T-helper 2 cell treated with Interferon-gamma antibody and Interleukin-4, amounts not matched to agents 5 μg/mL and 100 μg/mL, for 36 hours (primary cell): Measurements from ENCODE around the gene SCD5.

Source experiments
- DNase-seq: peaks from one replicate; pipeline ENCODE4 v3.0.0; 2021; ENCODE audit warnings: low spot score
- H3K27ac Mint-ChIP-seq: one replicate; pipeline ENCODE4 v1.8.0; 2021; ENCODE audit warnings: mild to moderate bottlenecking, mixed read lengths
- H3K27me3 Mint-ChIP-seq: one replicate; pipeline ENCODE4 v1.8.0; 2021; ENCODE audit warnings: low read depth, mixed read lengths
- H3K36me3 Mint-ChIP-seq: one replicate; pipeline ENCODE4 v1.8.0; 2021; ENCODE audit warnings: low read depth, mixed read lengths
- H3K4me1 Mint-ChIP-seq: one replicate; pipeline ENCODE4 v1.8.0; 2021; ENCODE audit warnings: low read depth, mixed read lengths
- H3K4me3 Mint-ChIP-seq: one replicate; pipeline ENCODE4 v1.8.0; 2022; ENCODE audit warnings: mild to moderate bottlenecking, moderate library complexity, mixed read lengths
- H3K9me3 Mint-ChIP-seq: one replicate; pipeline ENCODE4 v1.8.0; 2021; ENCODE audit warnings: mixed read lengths

Gene SCD5

DNA sequence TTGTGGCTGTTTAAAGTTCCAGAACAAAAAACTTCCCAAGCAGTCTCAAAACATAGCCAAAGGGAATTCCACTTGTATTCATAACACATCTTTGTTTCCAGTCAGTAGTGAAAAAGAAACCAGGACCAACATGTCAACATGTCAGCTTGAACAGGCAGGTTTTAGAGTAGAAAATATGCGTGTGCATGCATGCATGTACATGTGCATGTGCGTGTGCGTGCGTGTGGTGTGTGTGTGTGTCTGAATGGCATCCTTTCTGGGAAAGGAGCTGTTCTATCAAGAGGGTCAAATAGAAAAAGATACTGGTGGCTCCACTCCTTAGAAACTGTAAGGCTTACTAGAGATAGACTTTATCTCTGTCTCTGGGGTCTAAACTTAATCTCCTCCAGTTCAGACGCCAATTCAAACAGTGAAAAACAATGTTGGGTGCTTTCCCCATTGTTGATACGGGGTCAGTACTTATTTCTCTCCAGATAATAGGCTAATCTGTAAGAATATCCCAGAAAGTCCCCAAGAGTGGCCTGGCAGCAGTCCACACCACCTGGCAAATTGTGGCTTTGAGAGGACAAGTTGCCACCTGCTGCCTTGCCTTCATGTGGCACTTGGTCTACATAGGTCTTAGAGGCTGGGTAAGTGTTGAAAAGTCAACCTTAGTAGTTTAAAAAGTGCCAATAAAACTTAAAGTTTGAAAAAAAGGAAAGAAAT, 110.4 kb downstream of the SCD5 start:
- Mint-ChIP-seq H3K4me3 (no peak overlapping the region), H3K9me3 (no peaks in the 10 kb centered on the region), H3K27me3 (peaks cover 8% of the 10 kb centered on the region), H3K36me3 (no peaks in the 10 kb centered on the region), H3K27ac (no peak overlapping the region), H3K4me1 (no peaks in the 10 kb centered on the region)
- DNase-seq = no peak

DNA sequence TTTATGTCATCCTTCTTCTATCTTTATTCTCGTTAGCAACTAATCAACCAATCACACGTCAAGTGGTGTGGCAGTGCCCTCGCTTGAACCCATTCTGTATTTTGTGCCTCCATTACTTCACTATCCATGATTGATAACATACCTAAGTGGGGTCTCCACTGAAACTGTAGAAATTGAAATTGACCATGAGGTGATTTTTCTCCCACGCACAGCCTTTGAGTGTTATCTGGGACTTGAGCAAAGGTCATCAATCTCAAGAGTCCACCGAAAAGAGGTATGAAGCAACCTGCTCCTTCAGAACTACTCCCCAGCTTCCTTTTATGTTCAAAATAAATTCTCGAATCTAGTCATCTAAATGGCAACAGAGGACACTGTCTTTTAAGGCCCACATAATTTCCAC, 111.1 kb downstream of the SCD5 start:
- Mint-ChIP-seq H3K27ac (no peak overlapping the region), H3K27me3 (peaks cover 8% of the 10 kb centered on the region), H3K4me3 (no peak overlapping the region), H3K4me1 (no peaks in the 10 kb centered on the region), H3K9me3 (no peaks in the 10 kb centered on the region), H3K36me3 (no peaks in the 10 kb centered on the region)
- no peak for DNase-seq

DNA sequence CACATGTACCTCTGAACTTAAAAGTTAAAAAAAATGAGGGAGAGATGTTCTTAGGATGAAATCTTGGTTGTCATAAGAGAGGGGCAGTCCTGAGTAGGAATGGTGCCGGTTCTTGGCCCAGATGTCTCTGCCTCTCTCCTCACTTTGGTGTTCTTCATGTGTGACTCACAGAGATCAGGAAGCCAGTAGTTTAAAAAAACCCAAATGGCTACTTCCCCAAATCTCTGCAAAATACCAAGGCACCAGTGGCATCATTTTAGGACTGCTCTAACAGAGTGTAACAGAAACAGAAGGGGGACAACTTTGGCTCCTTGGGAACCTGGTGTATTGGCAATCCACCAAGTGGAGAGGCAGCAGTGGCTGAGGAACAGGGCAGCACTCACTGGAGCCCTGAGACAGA, 116.8 kb downstream of the SCD5 start:
- H3K4me3 Mint-ChIP-seq = no peak overlapping the region
- DNase-seq = no peak
- peaks cover 2% of the 10 kb centered on the region for H3K27me3 Mint-ChIP-seq
- H3K27ac Mint-ChIP-seq = no peak overlapping the region
- no peaks in the 10 kb centered on the region for H3K9me3 Mint-ChIP-seq
- no peaks in the 10 kb centered on the region for H3K4me1 Mint-ChIP-seq
- no peaks in the 10 kb centered on the region for H3K36me3 Mint-ChIP-seq

DNA sequence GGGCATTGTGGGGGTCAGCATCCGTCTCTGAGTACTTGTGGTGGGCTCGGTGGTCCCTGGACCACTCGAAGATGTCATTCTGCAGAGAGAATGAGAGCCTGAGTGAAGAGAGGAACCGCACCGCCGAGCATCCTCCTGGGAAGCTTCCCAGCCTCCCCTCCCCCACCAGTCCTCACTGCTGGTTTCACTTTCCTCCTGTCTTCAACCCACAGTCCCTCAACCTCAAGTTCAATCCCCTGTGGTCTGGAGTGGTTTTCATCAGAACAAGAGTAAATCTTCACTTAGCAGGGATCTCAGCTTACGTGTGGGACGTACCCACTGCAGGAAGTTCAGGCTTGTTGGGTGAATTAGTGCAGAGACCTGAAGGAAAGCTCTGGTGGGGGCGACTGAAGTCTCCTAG, 117.8 kb downstream of the SCD5 start:
- Mint-ChIP-seq H3K4me1 (no peaks in the 10 kb centered on the region), H3K27me3 (peaks cover 2% of the 10 kb centered on the region), H3K36me3 (no peaks in the 10 kb centered on the region), H3K27ac (no peak overlapping the region), H3K9me3 (no peaks in the 10 kb centered on the region), H3K4me3 (no peak overlapping the region)
- DNase-seq = no peak

GRCh38 chr4:82679531-82679930, 119.1 kb downstream of the SCD5 start:
- Mint-ChIP-seq H3K36me3 (no peaks in the 10 kb centered on the region), H3K4me3 (no peak overlapping the region), H3K9me3 (no peaks in the 10 kb centered on the region), H3K27me3 (peaks cover 2% of the 10 kb centered on the region), H3K4me1 (no peaks in the 10 kb centered on the region), H3K27ac (no peak overlapping the region)
- DNase-seq = no peak

DNA sequence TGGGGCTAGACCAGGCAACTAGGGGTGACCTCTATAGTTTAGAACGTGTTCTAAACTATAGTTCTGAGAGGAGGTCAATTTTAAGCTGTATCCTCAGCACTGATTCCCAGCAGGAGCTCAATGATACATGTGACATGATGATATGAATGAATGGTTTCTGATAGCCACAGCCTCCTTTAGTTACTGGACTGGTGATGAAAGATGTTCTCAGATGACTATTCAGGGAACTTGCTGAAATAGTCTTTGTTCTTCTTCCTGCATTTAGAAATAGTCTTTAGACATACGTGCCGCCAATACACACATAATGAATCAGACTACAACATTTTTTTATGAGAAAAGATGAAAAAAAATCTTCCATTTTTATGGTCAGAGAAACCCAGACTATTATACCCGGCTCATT, 120.5 kb downstream of the SCD5 start:
- DNase-seq = no peak
- Mint-ChIP-seq H3K4me1 (no peaks in the 10 kb centered on the region), H3K27me3 (peaks cover 2% of the 10 kb centered on the region), H3K27ac (no peak overlapping the region), H3K36me3 (no peaks in the 10 kb centered on the region), H3K9me3 (no peaks in the 10 kb centered on the region), H3K4me3 (no peak overlapping the region)

DNA sequence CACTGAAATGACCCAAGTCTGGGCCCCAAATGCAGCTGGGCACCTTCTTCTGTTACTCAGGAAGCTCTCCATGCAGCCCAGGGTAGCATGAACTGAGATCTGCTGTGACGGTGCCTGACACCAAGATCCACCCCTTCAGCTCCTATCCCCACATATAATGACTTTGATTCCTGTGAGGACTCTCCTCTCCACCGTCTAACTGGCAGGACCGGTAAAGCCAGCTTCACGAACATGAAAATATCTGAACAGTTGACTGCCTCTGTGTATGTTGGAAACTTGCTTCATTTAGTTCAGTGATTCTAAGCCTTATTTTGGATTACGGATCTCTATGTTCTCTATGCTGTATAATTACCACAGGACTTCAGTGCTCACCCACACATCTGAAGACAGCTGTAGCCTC, 121.3 kb downstream of the SCD5 start:
- no peaks in the 10 kb centered on the region for H3K36me3 Mint-ChIP-seq
- no peak overlapping the region for H3K27ac Mint-ChIP-seq
- no peaks in the 10 kb centered on the region for H3K4me1 Mint-ChIP-seq
- no peaks in the 10 kb centered on the region for H3K9me3 Mint-ChIP-seq
- no peak for DNase-seq
- H3K4me3 Mint-ChIP-seq = no peak overlapping the region
- peaks cover 2% of the 10 kb centered on the region for H3K27me3 Mint-ChIP-seq

DNA sequence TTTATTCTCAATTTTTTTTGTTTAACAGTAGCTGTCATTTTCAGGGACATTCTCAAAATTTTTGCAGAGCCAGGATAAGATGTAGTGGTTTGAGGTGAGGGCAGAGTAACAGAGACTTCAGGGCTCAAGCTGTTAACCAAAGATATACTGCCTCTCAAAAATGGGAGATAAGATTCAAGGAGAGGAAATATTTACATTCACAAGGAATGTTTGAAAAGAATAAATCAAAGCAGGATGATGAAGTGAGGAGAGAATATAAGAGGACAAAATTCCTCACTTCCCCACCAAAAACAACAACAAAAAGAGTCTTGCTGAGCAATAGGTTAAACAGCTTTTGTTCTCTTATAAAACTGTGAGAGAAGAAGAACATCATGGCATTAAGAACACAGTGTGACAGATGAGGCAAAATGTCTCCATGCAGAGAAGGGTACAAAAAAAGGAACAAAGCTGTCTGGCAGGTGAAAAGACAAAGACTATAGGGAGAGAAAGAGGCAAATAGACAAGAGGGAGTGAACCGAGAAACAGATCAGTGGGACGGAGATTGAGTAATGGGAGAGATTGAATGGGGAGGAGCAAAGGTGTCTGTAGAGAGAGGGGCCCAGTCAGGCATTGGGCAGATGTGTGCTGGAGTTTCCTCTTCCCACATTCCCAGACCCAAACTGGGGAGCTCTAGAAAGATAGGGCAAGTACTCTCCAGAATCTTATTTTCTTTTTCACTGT, 130.7 kb downstream of the SCD5 start:
- Mint-ChIP-seq H3K4me3 (no peak overlapping the region), H3K27me3 (peaks cover 7% of the 10 kb centered on the region), H3K27ac (no peak overlapping the region)

DNA sequence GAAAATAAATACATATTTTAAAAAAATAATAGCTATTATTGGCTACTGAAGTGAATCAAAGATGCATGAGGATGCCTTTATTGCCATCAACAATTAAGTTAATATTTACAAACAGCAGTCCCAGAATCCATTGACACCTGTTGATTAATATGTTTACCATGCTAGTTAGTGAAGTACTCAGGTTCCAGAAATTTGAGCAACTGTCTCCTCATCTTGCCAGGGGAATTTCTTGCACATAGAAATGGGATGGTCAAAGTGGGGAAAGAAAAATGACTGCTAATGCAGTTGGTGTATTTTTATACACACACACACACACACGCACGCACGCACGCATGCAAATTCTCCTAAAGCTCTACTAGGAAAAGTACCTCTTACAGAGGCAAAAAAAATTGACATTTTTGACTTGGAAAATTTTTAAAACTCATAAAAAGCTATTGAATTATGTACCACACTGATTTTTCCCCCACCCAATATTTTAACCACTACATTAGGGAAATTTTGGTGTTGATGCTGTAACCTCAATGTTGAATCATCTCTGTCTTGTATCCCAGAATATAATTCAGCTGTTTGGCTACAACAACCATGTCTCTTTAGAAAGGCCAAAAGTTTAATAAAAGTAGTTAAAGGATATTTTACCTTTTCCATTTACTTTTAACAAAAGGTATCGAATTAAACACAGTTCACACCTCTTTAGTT, 131.5 kb downstream of the SCD5 start:
- H3K4me3 Mint-ChIP-seq = no peak overlapping the region
- no peaks in the 10 kb centered on the region for H3K4me1 Mint-ChIP-seq
- no peaks in the 10 kb centered on the region for H3K9me3 Mint-ChIP-seq
- no peak for DNase-seq
- H3K36me3 Mint-ChIP-seq = no peaks in the 10 kb centered on the region
- no peak overlapping the region for H3K27ac Mint-ChIP-seq
- peaks cover 7% of the 10 kb centered on the region for H3K27me3 Mint-ChIP-seq

More for the DNA sequence above, 130.7 kb downstream of the SCD5 start:
- no peaks in the 10 kb centered on the region for H3K4me1 Mint-ChIP-seq
- H3K9me3 Mint-ChIP-seq = no peaks in the 10 kb centered on the region
- DNase-seq = no peak
- no peaks in the 10 kb centered on the region for H3K36me3 Mint-ChIP-seq

GRCh38 chr4:82661181-82661992, 137.2 kb downstream of the SCD5 start:
- DNase-seq = no peak
- no peaks in the 10 kb centered on the region for H3K36me3 Mint-ChIP-seq
- no peaks in the 10 kb centered on the region for H3K9me3 Mint-ChIP-seq
- H3K4me1 Mint-ChIP-seq = no peaks in the 10 kb centered on the region
- H3K27ac Mint-ChIP-seq = no peak overlapping the region
- no peak overlapping the region for H3K4me3 Mint-ChIP-seq
- peaks cover 19% of the 10 kb centered on the region for H3K27me3 Mint-ChIP-seq

- H3K27me3 Mint-ChIP-seq = no peaks in the 10 kb centered on the region
- no peaks in the 10 kb centered on the region for H3K9me3 Mint-ChIP-seq
- no peak overlapping the region for H3K27ac Mint-ChIP-seq
- no peaks in the 10 kb centered on the region for H3K36me3 Mint-ChIP-seq
- no peak for DNase-seq
- no peak overlapping the region for H3K4me3 Mint-ChIP-seq
- H3K4me1 Mint-ChIP-seq = no peaks in the 10 kb centered on the region
Measured at GRCh38 chr4:82652062-82652461, 146.5 kb downstream of the SCD5 start.

GRCh38 chr4:82650868-82651267, 147.7 kb downstream of the SCD5 start:
- H3K4me1 Mint-ChIP-seq = no peaks in the 10 kb centered on the region
- no peaks in the 10 kb centered on the region for H3K27me3 Mint-ChIP-seq
- H3K27ac Mint-ChIP-seq = no peak overlapping the region
- DNase-seq = no peak
- H3K36me3 Mint-ChIP-seq = no peaks in the 10 kb centered on the region
- no peaks in the 10 kb centered on the region for H3K9me3 Mint-ChIP-seq
- no peak overlapping the region for H3K4me3 Mint-ChIP-seq

- Mint-ChIP-seq H3K27me3 (no peaks in the 10 kb centered on the region), H3K36me3 (no peaks in the 10 kb centered on the region), H3K4me1 (no peaks in the 10 kb centered on the region), H3K9me3 (no peaks in the 10 kb centered on the region), H3K27ac (no peak overlapping the region), H3K4me3 (no peak overlapping the region)
- DNase-seq = no peak
Measured at GRCh38 chr4:82648356-82648755, 150.2 kb downstream of the SCD5 start.
